Sigmoid colon (tissue), 7 donors: ENCODE data around the gene RNFT2. TPM values are rescaled to one million over a fixed set of nuclear protein-coding genes. Genes with fewer than 3 reads are reported as not detected.

ENCODE experiments used
- DNase-seq: peaks from one replicate; pipeline ENCODE4 v3.0.0-alpha.2; 2019
- H3K27ac ChIP-seq, 4 donors: fragments of 200-600 bp; sonication (generic); one replicate each; pipeline ENCODE4 v1.5.1; 2016 to 2019; ENCODE audit warnings: mild to moderate bottlenecking in 1 of 4
- H3K27me3 ChIP-seq, 3 donors: fragments of 200-600 bp; sonication (generic); one replicate each; pipeline ENCODE4 v1.5.1; 2019; ENCODE audit warnings: mild to moderate bottlenecking in 1 of 3
- H3K36me3 ChIP-seq, 4 donors: fragments of 200-600 bp; sonication (generic); one replicate each; pipeline ENCODE4 v1.5.1; 2016 to 2019
- H3K4me1 ChIP-seq, 4 donors: fragments of 200-600 bp; sonication (generic); one replicate each; pipeline ENCODE4 v1.5.1; 2017 to 2019
- H3K4me3 ChIP-seq, 4 donors: fragments of 200-600 bp; sonication (generic); one replicate each; pipeline ENCODE4 v1.5.1; 2017 to 2019; ENCODE audit warnings: mild to moderate bottlenecking in 2 of 4, moderate library complexity in 1 of 4
- H3K9me3 ChIP-seq, 4 donors: fragments of 200-600 bp in 3 of 4; sonication (generic) in 3 of 4; one replicate each; pipeline versions ENCODE4 v1.5.1 to v1.6.1; 2013 to 2019
- EP300 ChIP-seq, 4 donors: sonication (generic); formaldehyde crosslinking; IDR thresholded peaks; one replicate each; pipeline ENCODE4 v1.6.1; 2017; ENCODE audit warnings: antibody characterized with exemption in 4 of 4
- POLR2A ChIP-seq, 2 donors: fragments of 450-650 bp; IDR thresholded peaks; one replicate each; pipeline ENCODE4 v1.6.1; 2016; ENCODE audit warnings: antibody characterized with exemption in 2 of 2, mild to moderate bottlenecking in 2 of 2, moderate library complexity in 2 of 2
- POLR2AphosphoS5 ChIP-seq, 4 donors: sonication (generic); formaldehyde crosslinking; IDR thresholded peaks; one replicate each; pipeline ENCODE4 v1.6.1; 2017; ENCODE audit warnings: antibody characterized with exemption in 4 of 4
- WGBS, 2 donors: extraction: QIAGEN DNeasy Blood & Tissue Kit; methylation state at CpG; one replicate each; pipeline ENCODE4 v1.1.7; 2013; 5-methylcytosine and 5-hydroxymethylcytosine counted together
- intact Hi-C: fragments of 100-400 bp; cut with DNase I; formaldehyde crosslinking; loops from one replicate; pipeline ENCODE4 v1.15.1; 2023
- polyA plus RNA-seq, 3 donors: library from polyadenylated mRNA; stranded (reverse); fragments of 200-250 nt; gene quantifications; one replicate each; pipeline ENCODE4 v1.2.3, GENCODE V29; 2013
- total RNA-seq, 4 donors: library from RNA; depleted of rRNA; stranded (reverse); fragments of >200 nt; gene quantifications; one replicate each; pipeline ENCODE4 v1.1.0, GENCODE V29; 2016
- TF ChIP-seq, protein P1 (sequence below), 4 experiments: fragments of 450-650 bp in 3 of 4; fragments of 200-600 bp in 1 of 4; IDR thresholded peaks; one replicate each; pipeline ENCODE4 v1.5.1; 2016 to 2019; ENCODE audit warnings: antibody characterized with exemption in 4 of 4, mild to moderate bottlenecking in 3 of 4, moderate library complexity in 2 of 4
- donor health status: healthy with polysubstance abuse.
- donor health status: Bipolar disorder and iron deficiency.
- donor health status: healthy.

Gene RNFT2
- total and polyA plus RNA-seq, 7 donors = 0.36 to 4.3 (median 1.1) TPM

GRCh38 chr12:116863275-116863767 lies 125.2 kb downstream of the RNFT2 start:
- H3K27ac ChIP-seq = no peak overlapping the region
- WGBS, 2 donors = 40 to 54% methylated on average over 6 of the region's 6 CpGs
- no peak overlapping the region for H3K4me3 ChIP-seq
- no peak for DNase-seq
- no peaks in the 10 kb centered on the region for H3K36me3 ChIP-seq
- H3K27me3 ChIP-seq = peaks cover 0 to 17% (median 0%) of the 10 kb centered on the region in 3 donors
- H3K4me1 ChIP-seq = peaks cover 0 to 8% (median 0%) of the 10 kb centered on the region in 4 donors
- H3K9me3 ChIP-seq = no peaks in the 10 kb centered on the region
- TF ChIP-seq POLR2AphosphoS5 (IDR thresholded peaks at IDR 0.05) = no peak
- TF ChIP-seq, protein P1, sequence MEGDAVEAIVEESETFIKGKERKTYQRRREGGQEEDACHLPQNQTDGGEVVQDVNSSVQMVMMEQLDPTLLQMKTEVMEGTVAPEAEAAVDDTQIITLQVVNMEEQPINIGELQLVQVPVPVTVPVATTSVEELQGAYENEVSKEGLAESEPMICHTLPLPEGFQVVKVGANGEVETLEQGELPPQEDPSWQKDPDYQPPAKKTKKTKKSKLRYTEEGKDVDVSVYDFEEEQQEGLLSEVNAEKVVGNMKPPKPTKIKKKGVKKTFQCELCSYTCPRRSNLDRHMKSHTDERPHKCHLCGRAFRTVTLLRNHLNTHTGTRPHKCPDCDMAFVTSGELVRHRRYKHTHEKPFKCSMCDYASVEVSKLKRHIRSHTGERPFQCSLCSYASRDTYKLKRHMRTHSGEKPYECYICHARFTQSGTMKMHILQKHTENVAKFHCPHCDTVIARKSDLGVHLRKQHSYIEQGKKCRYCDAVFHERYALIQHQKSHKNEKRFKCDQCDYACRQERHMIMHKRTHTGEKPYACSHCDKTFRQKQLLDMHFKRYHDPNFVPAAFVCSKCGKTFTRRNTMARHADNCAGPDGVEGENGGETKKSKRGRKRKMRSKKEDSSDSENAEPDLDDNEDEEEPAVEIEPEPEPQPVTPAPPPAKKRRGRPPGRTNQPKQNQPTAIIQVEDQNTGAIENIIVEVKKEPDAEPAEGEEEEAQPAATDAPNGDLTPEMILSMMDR (IDR thresholded peaks at IDR 0.05) = peak in 1 of 4 experiments; percentile 14
- TF ChIP-seq POLR2A (IDR thresholded peaks at IDR 0.05) = no peak
- TF ChIP-seq EP300 (IDR thresholded peaks at IDR 0.05) = no peak
- intact Hi-C loops = no loop called here

DNA sequence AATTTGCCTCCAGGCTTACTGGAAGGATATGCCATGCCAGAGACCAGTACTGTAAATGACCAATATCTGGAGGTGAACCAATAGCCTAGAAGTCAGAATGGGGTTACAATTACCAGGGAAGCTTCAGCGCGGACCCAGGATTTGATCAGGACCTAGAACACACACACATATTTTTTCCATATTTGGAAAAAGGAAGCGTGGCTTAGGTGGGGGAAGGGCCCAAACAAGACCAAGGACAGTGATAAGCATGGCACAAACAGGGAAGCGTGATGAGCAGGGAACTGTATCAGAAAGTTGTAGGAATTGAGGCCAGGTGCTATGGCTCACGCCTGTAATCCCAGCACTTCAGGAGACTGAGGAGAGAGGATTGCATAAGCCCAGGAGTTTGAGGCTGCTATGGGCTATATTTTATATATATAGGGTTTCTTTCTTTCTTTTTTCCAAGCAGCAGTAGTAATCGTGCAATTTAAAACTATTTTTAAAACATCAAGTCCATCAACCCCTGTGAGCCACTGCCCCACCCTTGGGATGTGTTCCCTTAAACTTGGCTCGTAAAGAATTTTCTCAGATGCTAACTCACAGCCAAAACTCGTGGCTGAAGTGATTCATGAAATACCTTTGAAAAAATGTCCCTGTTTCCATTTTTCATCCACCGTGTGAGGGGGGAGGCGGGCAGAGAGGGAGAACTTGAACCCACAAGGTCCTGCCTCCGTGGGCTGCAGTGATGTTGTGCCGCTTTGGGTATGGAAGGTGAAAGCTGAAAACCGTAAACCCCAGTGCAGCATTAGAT lies 126.5 kb downstream of the RNFT2 start:
- intact Hi-C loops = no loop called here

DNA sequence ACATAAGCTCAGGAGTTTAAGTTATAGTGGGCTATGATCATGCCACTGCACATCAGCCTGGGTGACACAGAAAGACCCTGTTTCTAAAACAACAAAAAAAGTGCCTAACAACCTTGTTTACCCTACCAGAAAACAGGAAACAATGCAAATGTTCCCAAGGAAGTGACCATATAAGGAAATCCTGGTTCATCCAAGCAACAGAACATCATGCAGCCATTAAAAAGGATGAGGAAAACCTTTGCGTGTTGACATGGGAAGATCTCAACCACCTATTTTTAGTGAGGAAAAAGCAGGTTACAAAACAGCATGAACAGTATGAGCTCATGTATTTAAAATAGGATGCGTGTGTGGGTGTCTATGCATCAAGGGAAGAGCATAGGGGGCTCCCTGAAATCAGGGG lies 129.4 kb downstream of the RNFT2 start:
- H3K9me3 ChIP-seq = no peaks in the 10 kb centered on the region
- WGBS, 2 donors = 92 to 97% methylated on average over 2 of the region's 2 CpGs
- no peaks in the 10 kb centered on the region for H3K36me3 ChIP-seq
- H3K27me3 ChIP-seq = peaks cover 0 to 14% (median 0%) of the 10 kb centered on the region in 3 donors
- DNase-seq = no peak
- H3K4me3 ChIP-seq = no peak overlapping the region
- intact Hi-C loops = no loop called here
- TF ChIP-seq EP300 (IDR thresholded peaks at IDR 0.05) (no peak), POLR2AphosphoS5 (IDR thresholded peaks at IDR 0.05) (no peak), POLR2A (IDR thresholded peaks at IDR 0.05) (no peak)
- TF ChIP-seq, protein P1 (IDR thresholded peaks at IDR 0.05) = no peak
- no peak overlapping the region for H3K27ac ChIP-seq
- peaks cover 0 to 8% (median 0%) of the 10 kb centered on the region in 4 donors for H3K4me1 ChIP-seq

More for the DNA sequence above, 126.5 kb downstream of the RNFT2 start:
- H3K27me3 ChIP-seq = peaks cover 0 to 17% (median 0%) of the 10 kb centered on the region in 3 donors
- H3K27ac ChIP-seq = no peak overlapping the region
- H3K9me3 ChIP-seq = no peaks in the 10 kb centered on the region
- 65 to 75% methylated on average over 13 of the region's 13 CpGs for WGBS, 2 donors
- no peak for DNase-seq
- H3K4me3 ChIP-seq = no peak overlapping the region
- peaks cover 0 to 8% (median 0%) of the 10 kb centered on the region in 4 donors for H3K4me1 ChIP-seq
- TF ChIP-seq POLR2AphosphoS5 (IDR thresholded peaks at IDR 0.05) (no peak), POLR2A (IDR thresholded peaks at IDR 0.05) (no peak), EP300 (IDR thresholded peaks at IDR 0.05) (no peak)
- TF ChIP-seq, protein P1 (IDR thresholded peaks at IDR 0.05) = no peak
- H3K36me3 ChIP-seq = no peaks in the 10 kb centered on the region

DNA sequence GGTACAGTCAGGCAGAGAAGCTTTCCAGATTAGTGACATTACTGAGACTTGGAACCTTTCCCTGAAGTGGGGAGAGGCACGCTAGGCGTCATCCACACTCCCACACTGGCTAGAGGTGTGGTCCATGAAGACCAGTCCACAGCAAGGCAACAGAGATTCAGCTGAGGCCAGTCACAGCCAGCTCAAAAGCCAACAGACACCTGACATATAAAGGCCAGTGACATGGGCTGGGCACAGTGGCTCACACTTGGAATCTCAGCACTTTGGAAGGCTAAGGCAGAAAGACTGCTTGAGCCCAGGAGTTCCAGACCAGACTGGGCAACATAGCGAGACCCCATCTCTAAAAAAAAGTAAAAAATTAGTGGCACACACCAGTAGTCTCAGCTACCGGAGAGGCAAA lies 132.2 kb downstream of the RNFT2 start:
- intact Hi-C loops = no loop called here
- Histone ChIP-seq H3K4me1 (no peaks in the 10 kb centered on the region), H3K27me3 (peaks cover 0 to 29% (median 8%) of the 10 kb centered on the region in 3 donors), H3K27ac (no peak overlapping the region), H3K9me3 (peaks cover 0 to 8% (median 6%) of the 10 kb centered on the region in 4 donors), H3K4me3 (no peak overlapping the region), H3K36me3 (no peaks in the 10 kb centered on the region)
- DNase-seq = no peak
- 63 to 66% methylated on average over 4 of the region's 4 CpGs for WGBS, 2 donors
- TF ChIP-seq, protein P1 (IDR thresholded peaks at IDR 0.05) = no peak
- no peak for TF ChIP-seq POLR2AphosphoS5 (IDR thresholded peaks at IDR 0.05)
- no peak for TF ChIP-seq EP300 (IDR thresholded peaks at IDR 0.05)
- TF ChIP-seq POLR2A (IDR thresholded peaks at IDR 0.05) = no peak
